PC-9 (cell line): ENCODE results near the gene KLC1. TPM values are rescaled to one million over a fixed set of nuclear protein-coding genes. Genes with fewer than 3 reads are reported as not detected.
A peak's percentile ranks its signal among the peaks of the same experiment; 100 is the strongest.

Source experiments
- BruUV-seq: library from RNA; stranded (reverse); fragments of 400-500 nt; replicated peaks from 2 replicates; lab custom pipeline; 2021; lab: Mats Ljungman, UMichigan
- CTCF ChIA-PET: fragments of 300-600 bp; sonication (Branson Sonifier 250); formaldehyde crosslinking; loops from one replicate; lab custom pipeline; 2022; ENCODE audit warnings: antibody characterized with exemption; lab: Charles Lee
- POLR2A ChIA-PET: fragments of 300-600 bp; sonication (Branson Sonifier 250); formaldehyde crosslinking; loops from one replicate; lab custom pipeline; 2022; ENCODE audit warnings: antibody characterized with exemption; ENCODE audit not compliant: unreplicated experiment; lab: Charles Lee
- DNase-seq, 2 experiments: peaks; one replicate each; pipeline versions ENCODE4 v3.0.0 to v3.0.0-alpha.2; 2015 to 2022; ENCODE audit warnings: mixed read lengths in 1 of 2
- H2AFZ ChIP-seq: fragments of 200-600 bp; sonication (generic); 2 replicates; pipeline ENCODE4 v1.8.1; 2017; ENCODE audit warnings: antibody characterized with exemption
- H3F3A ChIP-seq: fragments of 200-600 bp; sonication (generic); 2 replicates; pipeline ENCODE4 v1.8.1; 2017; ENCODE audit warnings: antibody characterized with exemption, mild to moderate bottlenecking, low read depth; ENCODE audit not compliant: insufficient read depth
- H3K27ac ChIP-seq: fragments of 200-600 bp; sonication (generic); 2 replicates; pipeline ENCODE4 v1.6.1; 2016; ENCODE audit warnings: mixed run types
- H3K27me3 ChIP-seq: fragments of 200-600 bp; sonication (generic); 2 replicates; pipeline ENCODE4 v1.6.1; 2016; ENCODE audit warnings: low read depth, mixed run types; ENCODE audit not compliant: insufficient read depth
- H3K36me3 ChIP-seq: fragments of 200-600 bp; sonication (generic); 2 replicates; pipeline ENCODE4 v1.6.1; 2016; ENCODE audit warnings: low read depth, mixed run types
- H3K4me1 ChIP-seq: fragments of 200-600 bp; sonication (generic); replicated peaks from 2 replicates; pipeline ENCODE4 v1.6.1; 2016; ENCODE audit warnings: mixed run types; ENCODE audit not compliant: insufficient read depth
- H3K4me2 ChIP-seq: fragments of 200-600 bp; sonication (generic); 2 replicates; pipeline ENCODE4 v1.6.1; 2017; ENCODE audit warnings: mixed run types
- H3K4me3 ChIP-seq: fragments of 200-600 bp; sonication (generic); 2 replicates; pipeline ENCODE4 v1.6.1; 2016; ENCODE audit warnings: mixed run types
- H3K79me2 ChIP-seq: fragments of 200-600 bp; sonication (generic); 2 replicates; pipeline ENCODE4 v1.6.1; 2017; ENCODE audit warnings: low read depth, mixed run types
- H3K9me2 ChIP-seq: fragments of 200-600 bp; sonication (generic); 2 replicates; pipeline ENCODE4 v1.8.1; 2017; ENCODE audit warnings: mild to moderate bottlenecking; ENCODE audit not compliant: insufficient read depth
- H3K9me3 ChIP-seq: fragments of 200-600 bp; sonication (generic); 2 replicates; pipeline ENCODE4 v1.8.1; 2016; ENCODE audit warnings: low read depth; ENCODE audit not compliant: insufficient read depth
- H4K20me1 ChIP-seq: fragments of 200-600 bp; sonication (generic); 2 replicates; pipeline ENCODE4 v1.8.1; 2017; ENCODE audit not compliant: insufficient read depth
- EZH2 ChIP-seq: fragments of 200-600 bp; sonication (generic); IDR thresholded peaks from 2 replicates; pipeline ENCODE4 v1.8.0; 2017; ENCODE audit warnings: antibody characterized with exemption, low read depth
- intact Hi-C: fragments of 100-400 bp; cut with micrococcal nuclease; formaldehyde crosslinking; loops from one replicate; pipeline ENCODE4 v1.10.0; 2022; ENCODE audit not compliant: unreplicated experiment
- total RNA-seq: library from RNA; stranded (reverse); gene quantifications from 2 replicates; pipeline ENCODE4 v1.2.3, GENCODE V29; 2021
- TF ChIP-seq, protein P1 (sequence below): fragments of 200-600 bp; sonication (generic); conservative IDR thresholded peaks from 2 replicates; pipeline ENCODE4 v1.6.1; 2017; ENCODE audit warnings: mixed run types, antibody characterized with exemption, mild to moderate bottlenecking, moderate library complexity

The KLC1 gene
- total RNA-seq, 1 experiment from 2014 or later: 254 TPM

DNA sequence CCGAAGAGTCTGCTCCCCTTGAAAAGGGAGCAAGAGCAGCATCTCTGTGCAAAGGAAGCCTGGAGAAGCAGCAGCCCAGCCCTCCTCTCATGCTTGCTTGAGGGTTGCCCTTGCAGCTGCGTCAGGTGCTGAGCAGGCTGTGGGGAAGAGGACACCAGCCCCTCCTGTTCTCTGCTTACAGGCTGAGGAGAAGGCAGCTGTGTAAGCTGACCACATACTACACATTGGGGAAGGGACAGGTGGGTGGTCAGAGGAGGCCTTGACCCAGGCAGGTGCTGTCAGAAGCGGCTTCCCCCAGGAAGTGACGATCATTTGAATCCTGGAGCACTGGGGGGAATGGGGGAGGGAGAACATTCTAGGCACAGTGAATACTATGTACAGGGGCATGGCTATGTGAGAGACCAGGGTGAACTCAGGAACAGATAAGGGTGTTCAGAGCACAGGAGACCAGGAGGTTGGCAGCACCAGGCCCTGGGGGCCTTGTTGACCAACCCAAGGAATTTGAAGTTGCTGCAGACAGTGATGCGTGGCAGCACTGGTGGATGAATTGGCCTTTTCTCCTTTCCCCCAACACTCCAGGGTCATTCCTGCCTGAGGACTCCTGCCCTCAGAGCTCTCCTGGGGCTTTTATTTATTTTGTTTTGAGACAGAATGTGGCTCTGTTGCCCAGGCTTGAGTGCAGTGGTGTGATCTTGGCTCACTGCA lies 2.7 kb upstream of the KLC1 start:
- POLR2A ChIA-PET: interaction anchor here (0.6 to 0.7 kb wide), 2 partner anchors 67 to 204 kb away, joined by 3 to 4 read pairs; no protein-coding TSS in a partner anchor
- Histone ChIP-seq H3K4me2 (peak overlapping the region; percentile 96), H3K4me1 (peaks cover 55% of the 10 kb centered on the region), H3K79me2 (peaks cover 26% of the 10 kb centered on the region), H3K4me3 (no peak overlapping the region), H2AFZ (no peak overlapping the region), H4K20me1 (peaks cover 15% of the 10 kb centered on the region), H3K9me2 (no peaks in the 10 kb centered on the region), H3F3A (peaks cover 45% of the 10 kb centered on the region), H3K27me3 (no peaks in the 10 kb centered on the region), H3K36me3 (no peaks in the 10 kb centered on the region), H3K27ac (peak overlapping the region; percentile 92; the same call in 1 of the 2 replicates), H3K9me3 (no peaks in the 10 kb centered on the region)
- intact Hi-C loops: no loop called here
- peak in 1 of 2 experiments; percentile 67 for DNase-seq
- no TSS peak for BruUV-seq
- CTCF ChIA-PET: no interaction called here
- TF ChIP-seq, protein P1, sequence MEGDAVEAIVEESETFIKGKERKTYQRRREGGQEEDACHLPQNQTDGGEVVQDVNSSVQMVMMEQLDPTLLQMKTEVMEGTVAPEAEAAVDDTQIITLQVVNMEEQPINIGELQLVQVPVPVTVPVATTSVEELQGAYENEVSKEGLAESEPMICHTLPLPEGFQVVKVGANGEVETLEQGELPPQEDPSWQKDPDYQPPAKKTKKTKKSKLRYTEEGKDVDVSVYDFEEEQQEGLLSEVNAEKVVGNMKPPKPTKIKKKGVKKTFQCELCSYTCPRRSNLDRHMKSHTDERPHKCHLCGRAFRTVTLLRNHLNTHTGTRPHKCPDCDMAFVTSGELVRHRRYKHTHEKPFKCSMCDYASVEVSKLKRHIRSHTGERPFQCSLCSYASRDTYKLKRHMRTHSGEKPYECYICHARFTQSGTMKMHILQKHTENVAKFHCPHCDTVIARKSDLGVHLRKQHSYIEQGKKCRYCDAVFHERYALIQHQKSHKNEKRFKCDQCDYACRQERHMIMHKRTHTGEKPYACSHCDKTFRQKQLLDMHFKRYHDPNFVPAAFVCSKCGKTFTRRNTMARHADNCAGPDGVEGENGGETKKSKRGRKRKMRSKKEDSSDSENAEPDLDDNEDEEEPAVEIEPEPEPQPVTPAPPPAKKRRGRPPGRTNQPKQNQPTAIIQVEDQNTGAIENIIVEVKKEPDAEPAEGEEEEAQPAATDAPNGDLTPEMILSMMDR: no peak
- TF ChIP-seq EZH2: no peak

DNA sequence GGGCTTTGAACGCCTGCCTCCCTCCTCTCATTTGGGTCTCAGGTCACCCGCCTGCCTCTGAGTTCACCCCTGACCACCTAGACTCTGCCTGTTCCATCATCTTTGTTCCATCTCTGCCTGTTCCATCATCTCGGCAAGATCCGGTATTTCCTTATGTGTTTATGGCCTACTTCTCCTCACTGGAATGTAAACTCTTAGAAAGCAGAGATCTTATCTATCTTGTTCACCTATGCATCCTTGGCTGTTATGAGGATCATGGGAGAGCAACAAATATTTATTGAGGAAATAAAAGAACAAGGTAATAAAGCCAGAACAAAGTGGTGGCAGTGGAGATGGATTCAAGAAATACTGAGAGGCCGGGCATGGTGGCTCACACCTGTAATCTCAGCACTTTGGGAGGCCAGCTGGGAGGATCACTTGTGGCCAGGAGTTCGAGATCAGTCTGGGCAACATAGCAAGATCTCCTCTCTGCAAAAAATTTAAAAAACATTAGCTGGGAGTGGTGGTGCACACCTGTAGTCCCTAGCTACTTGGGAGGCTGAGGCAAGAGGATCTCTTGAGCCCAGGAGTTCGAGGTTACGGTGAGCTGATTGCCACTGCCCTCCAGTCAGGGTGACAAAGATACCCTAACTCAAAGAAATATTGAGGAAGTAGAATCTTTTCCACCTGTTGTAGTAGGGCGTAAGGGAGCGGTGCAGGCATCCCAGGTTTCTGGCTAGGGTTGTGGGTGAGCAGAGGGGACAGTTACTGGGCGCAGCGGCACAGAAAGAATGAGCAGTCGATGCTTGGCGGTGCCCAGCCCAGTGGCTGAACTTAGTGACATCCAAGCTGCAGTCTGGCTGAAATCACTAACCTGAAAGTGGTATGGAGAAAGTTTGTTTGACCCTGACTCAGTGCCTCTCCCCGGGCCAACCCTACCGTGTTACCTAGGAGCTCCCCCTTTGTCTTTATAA lies 1.7 kb upstream of the KLC1 start:
- no peaks in the 10 kb centered on the region for H3K9me3 ChIP-seq
- H3K27me3 ChIP-seq: no peaks in the 10 kb centered on the region
- TF ChIP-seq, protein P1: no peak
- TF ChIP-seq EZH2: no peak
- H3F3A ChIP-seq: peaks cover 50% of the 10 kb centered on the region
- ChIA-PET CTCF (no interaction called here), POLR2A (interaction anchor here (0.6 to 0.7 kb wide), 2 partner anchors 66 to 205 kb away, joined by 3 to 10 read pairs; no protein-coding TSS in a partner anchor)
- intact Hi-C loops: loop anchor here (2.0 kb wide), 1 partner anchor 87 kb away; the partner anchor contains the start of genes XRCC3 and ZFYVE21
- peak overlapping the region; percentile 81; the same call in 1 of the 2 replicates for H3K4me3 ChIP-seq
- peak in 1 of 2 experiments; percentile 98 for DNase-seq
- peaks cover 55% of the 10 kb centered on the region for H3K4me1 ChIP-seq
- H3K79me2 ChIP-seq: peaks cover 37% of the 10 kb centered on the region
- peak overlapping the region; percentile 96 for H3K4me2 ChIP-seq
- no TSS peak for BruUV-seq
- H4K20me1 ChIP-seq: peaks cover 26% of the 10 kb centered on the region
- H3K9me2 ChIP-seq: no peaks in the 10 kb centered on the region
- no peak overlapping the region for H2AFZ ChIP-seq
- peak overlapping the region; percentile 92 for H3K27ac ChIP-seq
- no peaks in the 10 kb centered on the region for H3K36me3 ChIP-seq

DNA sequence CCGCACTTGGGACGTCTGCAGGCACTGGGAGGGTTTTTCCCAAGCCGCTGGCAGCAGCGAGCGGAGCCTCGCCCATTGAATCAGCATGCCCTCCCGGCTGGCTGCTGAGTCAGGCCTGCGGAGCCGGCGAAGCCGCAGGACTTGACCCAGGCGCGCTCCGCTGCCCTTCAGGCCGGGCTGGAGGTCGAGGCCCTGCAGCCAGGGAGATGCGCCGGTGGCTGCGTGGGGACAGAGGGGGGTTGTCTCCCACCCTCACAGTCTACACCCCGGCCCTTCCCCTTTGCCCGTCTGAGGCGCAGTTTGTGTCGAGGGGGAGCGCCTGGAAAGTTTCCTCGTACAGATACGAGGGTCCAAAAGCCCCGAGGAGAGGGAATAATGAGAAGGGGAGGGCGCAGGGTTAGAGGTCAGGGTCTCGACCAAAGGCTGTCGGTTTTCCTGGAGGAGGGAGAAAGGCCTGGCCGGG lies 759 bp upstream of the KLC1 start:
- peaks cover 46% of the 10 kb centered on the region for H3K79me2 ChIP-seq
- POLR2A ChIA-PET: interaction anchor here (0.6 to 0.7 kb wide), 2 partner anchors 34 to 294 kb away, joined by 3 to 8 read pairs; partner anchors contain the start of gene EIF5
- no peak for TF ChIP-seq EZH2
- TF ChIP-seq, protein P1: no peak
- H3K4me1 ChIP-seq: peaks cover 55% of the 10 kb centered on the region
- H3K9me3 ChIP-seq: no peaks in the 10 kb centered on the region
- peak overlapping the region; percentile 92 for H3K27ac ChIP-seq
- H3K4me2 ChIP-seq: peak overlapping the region; percentile 96
- peaks cover 35% of the 10 kb centered on the region for H4K20me1 ChIP-seq
- no peaks in the 10 kb centered on the region for H3K27me3 ChIP-seq
- BruUV-seq: TSS peak; percentile 75
- H3F3A ChIP-seq: peaks cover 51% of the 10 kb centered on the region
- no peaks in the 10 kb centered on the region for H3K36me3 ChIP-seq
- peak overlapping the region; percentile 91 for H2AFZ ChIP-seq
- peak; percentile 87 to 90 for DNase-seq
- H3K9me2 ChIP-seq: no peaks in the 10 kb centered on the region
- CTCF ChIA-PET: interaction anchor here (0.6 kb wide), 2 partner anchors 27 to 67 kb away, joined by 3 to 12 read pairs; no protein-coding TSS in a partner anchor
- H3K4me3 ChIP-seq: peak overlapping the region; percentile 81
- intact Hi-C loops: loop anchor here (2.0 kb wide), 1 partner anchor 87 kb away; the partner anchor contains the start of genes XRCC3 and ZFYVE21
